K562 (cell line): ENCODE results near the gene PLEKHN1. TPM values are rescaled to one million over a fixed set of nuclear protein-coding genes. Genes with fewer than 3 reads are reported as not detected.

ENCODE experiments used
- BCOR ChIP-seq: fragments of 450-650 bp; IDR thresholded peaks from 2 replicates; pipeline ENCODE4 v1.6.1; 2016
- CBX3 ChIP-seq, 2 experiments: IDR thresholded peaks; 1 replicate in 1 of 2; 2 replicates in 1 of 2; pipeline ENCODE4 v1.6.1; 2012; ENCODE audit warnings: inconsistent platforms in 2 of 2, low read length in 2 of 2, borderline replicate concordance in 1 of 2, control low read depth in 1 of 2
- MAFG ChIP-seq: fragments of 450-650 bp; conservative IDR thresholded peaks from 2 replicates; pipeline ENCODE4 v1.6.1; 2016; ENCODE audit warnings: missing genetic modification characterization, missing compliant biosample characterization
- MTA3 ChIP-seq: fragments of 450-650 bp; formaldehyde crosslinking; IDR thresholded peaks from 2 replicates; pipeline ENCODE4 v1.6.1; 2017; ENCODE audit warnings: mild to moderate bottlenecking, borderline replicate concordance
- RBM17 ChIP-seq: fragments of 200-400 bp; formaldehyde crosslinking; IDR thresholded peaks from 2 replicates; pipeline ENCODE4 v1.6.1; 2017; ENCODE audit warnings: low read depth, mild to moderate bottlenecking, low read length, borderline replicate concordance
- RBM25 ChIP-seq: fragments of 200-400 bp; formaldehyde crosslinking; IDR thresholded peaks from 2 replicates; pipeline ENCODE4 v1.6.1; 2018; ENCODE audit warnings: low read length, low read depth, moderate library complexity; ENCODE audit not compliant: severe bottlenecking
- ZNF146 ChIP-seq: IDR thresholded peaks from one replicate; pipeline ENCODE4 v1.6.1; 2018; ENCODE audit warnings: missing compliant biosample characterization; ENCODE audit not compliant: unreplicated experiment
- ZNF778 ChIP-seq: fragments of 450-650 bp; formaldehyde crosslinking; IDR thresholded peaks from 2 replicates; pipeline ENCODE4 v1.4.0; 2020; ENCODE audit warnings: mild to moderate bottlenecking, moderate library complexity
- polyA plus RNA-seq, 8 experiments: library from polyadenylated mRNA; depleted of rRNA in 4 of 8; stranded (reverse) in 5 of 8; unstranded in 3 of 8; fragments of >200 nt; fragmentation: Nextera tagmentation in 2 of 8; fragmentation: Illumina TruSeq in 1 of 8; extraction: Ambion mirVana in 2 of 8; extraction: Trizol in 1 of 8; gene quantifications; 2 replicates each; pipeline versions ENCODE4 v1.2.1 to v1.2.3, GENCODE V29; 2011 to 2014; ENCODE audit warnings: inconsistent platforms in 1 of 8, missing spikeins in 1 of 8
- total RNA-seq, 7 experiments: library from RNA; depleted of rRNA in 6 of 7; stranded (reverse); fragments of >200 nt in 6 of 7; fragmentation: Illumina TruSeq in 2 of 7; extraction: Trizol in 2 of 7; gene quantifications; 2 replicates each; pipeline versions ENCODE4 v1.2.1 to v1.2.3, GENCODE V29; 2011 to 2021; ENCODE audit warnings: low replicate concordance in 1 of 7
- TF ChIP-seq, protein P1 (sequence below): fragments of 450-650 bp; IDR thresholded peaks from 2 replicates; pipeline ENCODE4 v1.6.1; 2016; ENCODE audit warnings: mild to moderate bottlenecking, moderate library complexity

Gene PLEKHN1
- total and polyA plus RNA-seq, 9 of the 15 experiments (the other 6 are each of a cell fraction or from before 2014, with no cell fraction given), result 0.07 to 1.5 (median 0.13) TPM; not detected in 2

DNA sequence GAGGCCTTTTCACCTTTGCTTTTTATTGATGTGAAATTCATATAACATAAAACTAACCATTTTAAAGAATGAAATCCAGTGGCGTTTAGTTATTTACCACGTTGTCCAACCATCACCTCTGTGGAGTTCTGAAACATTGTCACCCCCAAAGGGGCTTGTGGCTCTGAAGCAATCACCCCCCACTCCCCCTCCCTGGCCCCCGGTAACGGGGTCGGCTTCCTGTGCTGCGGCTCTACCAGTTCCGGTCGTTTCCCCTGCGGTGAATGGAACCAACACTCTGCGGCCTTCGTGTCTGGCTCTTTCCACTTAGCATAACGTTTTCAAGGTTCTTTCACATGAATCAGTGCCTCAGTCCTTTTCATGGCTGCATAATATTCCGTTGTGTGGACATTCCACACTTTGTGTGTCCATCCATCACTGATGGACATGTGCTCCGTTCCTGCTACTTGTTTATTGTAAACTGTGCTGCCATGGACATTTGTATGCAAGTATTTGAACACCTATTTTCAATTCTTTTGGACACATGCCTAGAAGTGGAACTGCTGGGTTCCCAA lies 45.2 kb downstream of the PLEKHN1 start (continued):
- TF ChIP-seq, protein P1, sequence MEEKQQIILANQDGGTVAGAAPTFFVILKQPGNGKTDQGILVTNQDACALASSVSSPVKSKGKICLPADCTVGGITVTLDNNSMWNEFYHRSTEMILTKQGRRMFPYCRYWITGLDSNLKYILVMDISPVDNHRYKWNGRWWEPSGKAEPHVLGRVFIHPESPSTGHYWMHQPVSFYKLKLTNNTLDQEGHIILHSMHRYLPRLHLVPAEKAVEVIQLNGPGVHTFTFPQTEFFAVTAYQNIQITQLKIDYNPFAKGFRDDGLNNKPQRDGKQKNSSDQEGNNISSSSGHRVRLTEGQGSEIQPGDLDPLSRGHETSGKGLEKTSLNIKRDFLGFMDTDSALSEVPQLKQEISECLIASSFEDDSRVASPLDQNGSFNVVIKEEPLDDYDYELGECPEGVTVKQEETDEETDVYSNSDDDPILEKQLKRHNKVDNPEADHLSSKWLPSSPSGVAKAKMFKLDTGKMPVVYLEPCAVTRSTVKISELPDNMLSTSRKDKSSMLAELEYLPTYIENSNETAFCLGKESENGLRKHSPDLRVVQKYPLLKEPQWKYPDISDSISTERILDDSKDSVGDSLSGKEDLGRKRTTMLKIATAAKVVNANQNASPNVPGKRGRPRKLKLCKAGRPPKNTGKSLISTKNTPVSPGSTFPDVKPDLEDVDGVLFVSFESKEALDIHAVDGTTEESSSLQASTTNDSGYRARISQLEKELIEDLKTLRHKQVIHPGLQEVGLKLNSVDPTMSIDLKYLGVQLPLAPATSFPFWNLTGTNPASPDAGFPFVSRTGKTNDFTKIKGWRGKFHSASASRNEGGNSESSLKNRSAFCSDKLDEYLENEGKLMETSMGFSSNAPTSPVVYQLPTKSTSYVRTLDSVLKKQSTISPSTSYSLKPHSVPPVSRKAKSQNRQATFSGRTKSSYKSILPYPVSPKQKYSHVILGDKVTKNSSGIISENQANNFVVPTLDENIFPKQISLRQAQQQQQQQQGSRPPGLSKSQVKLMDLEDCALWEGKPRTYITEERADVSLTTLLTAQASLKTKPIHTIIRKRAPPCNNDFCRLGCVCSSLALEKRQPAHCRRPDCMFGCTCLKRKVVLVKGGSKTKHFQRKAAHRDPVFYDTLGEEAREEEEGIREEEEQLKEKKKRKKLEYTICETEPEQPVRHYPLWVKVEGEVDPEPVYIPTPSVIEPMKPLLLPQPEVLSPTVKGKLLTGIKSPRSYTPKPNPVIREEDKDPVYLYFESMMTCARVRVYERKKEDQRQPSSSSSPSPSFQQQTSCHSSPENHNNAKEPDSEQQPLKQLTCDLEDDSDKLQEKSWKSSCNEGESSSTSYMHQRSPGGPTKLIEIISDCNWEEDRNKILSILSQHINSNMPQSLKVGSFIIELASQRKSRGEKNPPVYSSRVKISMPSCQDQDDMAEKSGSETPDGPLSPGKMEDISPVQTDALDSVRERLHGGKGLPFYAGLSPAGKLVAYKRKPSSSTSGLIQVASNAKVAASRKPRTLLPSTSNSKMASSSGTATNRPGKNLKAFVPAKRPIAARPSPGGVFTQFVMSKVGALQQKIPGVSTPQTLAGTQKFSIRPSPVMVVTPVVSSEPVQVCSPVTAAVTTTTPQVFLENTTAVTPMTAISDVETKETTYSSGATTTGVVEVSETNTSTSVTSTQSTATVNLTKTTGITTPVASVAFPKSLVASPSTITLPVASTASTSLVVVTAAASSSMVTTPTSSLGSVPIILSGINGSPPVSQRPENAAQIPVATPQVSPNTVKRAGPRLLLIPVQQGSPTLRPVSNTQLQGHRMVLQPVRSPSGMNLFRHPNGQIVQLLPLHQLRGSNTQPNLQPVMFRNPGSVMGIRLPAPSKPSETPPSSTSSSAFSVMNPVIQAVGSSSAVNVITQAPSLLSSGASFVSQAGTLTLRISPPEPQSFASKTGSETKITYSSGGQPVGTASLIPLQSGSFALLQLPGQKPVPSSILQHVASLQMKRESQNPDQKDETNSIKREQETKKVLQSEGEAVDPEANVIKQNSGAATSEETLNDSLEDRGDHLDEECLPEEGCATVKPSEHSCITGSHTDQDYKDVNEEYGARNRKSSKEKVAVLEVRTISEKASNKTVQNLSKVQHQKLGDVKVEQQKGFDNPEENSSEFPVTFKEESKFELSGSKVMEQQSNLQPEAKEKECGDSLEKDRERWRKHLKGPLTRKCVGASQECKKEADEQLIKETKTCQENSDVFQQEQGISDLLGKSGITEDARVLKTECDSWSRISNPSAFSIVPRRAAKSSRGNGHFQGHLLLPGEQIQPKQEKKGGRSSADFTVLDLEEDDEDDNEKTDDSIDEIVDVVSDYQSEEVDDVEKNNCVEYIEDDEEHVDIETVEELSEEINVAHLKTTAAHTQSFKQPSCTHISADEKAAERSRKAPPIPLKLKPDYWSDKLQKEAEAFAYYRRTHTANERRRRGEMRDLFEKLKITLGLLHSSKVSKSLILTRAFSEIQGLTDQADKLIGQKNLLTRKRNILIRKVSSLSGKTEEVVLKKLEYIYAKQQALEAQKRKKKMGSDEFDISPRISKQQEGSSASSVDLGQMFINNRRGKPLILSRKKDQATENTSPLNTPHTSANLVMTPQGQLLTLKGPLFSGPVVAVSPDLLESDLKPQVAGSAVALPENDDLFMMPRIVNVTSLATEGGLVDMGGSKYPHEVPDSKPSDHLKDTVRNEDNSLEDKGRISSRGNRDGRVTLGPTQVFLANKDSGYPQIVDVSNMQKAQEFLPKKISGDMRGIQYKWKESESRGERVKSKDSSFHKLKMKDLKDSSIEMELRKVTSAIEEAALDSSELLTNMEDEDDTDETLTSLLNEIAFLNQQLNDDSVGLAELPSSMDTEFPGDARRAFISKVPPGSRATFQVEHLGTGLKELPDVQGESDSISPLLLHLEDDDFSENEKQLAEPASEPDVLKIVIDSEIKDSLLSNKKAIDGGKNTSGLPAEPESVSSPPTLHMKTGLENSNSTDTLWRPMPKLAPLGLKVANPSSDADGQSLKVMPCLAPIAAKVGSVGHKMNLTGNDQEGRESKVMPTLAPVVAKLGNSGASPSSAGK, result no peak
- TF ChIP-seq BCOR, result peak; percentile 84
- TF ChIP-seq MAFG (tag), result no peak
- no peak for TF ChIP-seq ZNF778 (CRISPR knock-in tag)
- no peak for TF ChIP-seq MTA3
- peak in 1 of 2 experiments; percentile 29; a peak in 1 of 3 replicates for TF ChIP-seq CBX3 (IDR thresholded peaks at IDR 0.05; ENCODE audit: borderline replicate concordance in 1 of 2, low read length in 2 of 2)
- peak; percentile 75 for TF ChIP-seq RBM25
- no peak for TF ChIP-seq RBM17
- peak; percentile 100 for TF ChIP-seq ZNF146
- TF ChIP-seq, all 486 proteins: peak for 7
